HL-60 (cell line): Measurements from ENCODE around the gene NTF3.

ENCODE experiments used
- DNase-seq, 2 experiments: peaks; one replicate each; pipeline ENCODE4 v3.0.0-alpha.2; 2010 to 2020; ENCODE audit warnings: low read depth in 1 of 2, low spot score in 1 of 2
- H3K27ac ChIP-seq: fragments of 250-450 bp; sonication (Bioruptor Pico); replicated peaks from 2 replicates; pipeline ENCODE4 v1.5.1; 2020; ENCODE audit warnings: mild to moderate bottlenecking, moderate library complexity
- H3K27me3 ChIP-seq: fragments of 250-450 bp; sonication (Bioruptor Pico); 2 replicates; pipeline ENCODE4 v1.5.1; 2021; ENCODE audit warnings: mild to moderate bottlenecking, moderate library complexity; ENCODE audit not compliant: insufficient read depth, poor library complexity, severe bottlenecking
- H3K4me3 ChIP-seq: replicated peaks from 2 replicates; pipeline ENCODE4 v1.5.1; 2011; ENCODE audit warnings: mild to moderate bottlenecking, control low read depth, low read length; ENCODE audit not compliant: insufficient read depth
- CTCF ChIP-seq: IDR thresholded peaks from one replicate; pipeline ENCODE4 v1.5.1; 2011; ENCODE audit warnings: low read length, control low read depth, inconsistent platforms; ENCODE audit not compliant: insufficient read depth
- GABPA ChIP-seq: IDR thresholded peaks from 2 replicates; pipeline ENCODE4 v1.6.1; 2012; ENCODE audit warnings: low read depth
- POLR2AphosphoS5 ChIP-seq: IDR thresholded peaks from 2 replicates; pipeline ENCODE4 v1.6.1; 2012; ENCODE audit warnings: low read depth
- REST ChIP-seq: IDR thresholded peaks from 2 replicates; pipeline ENCODE4 v1.6.1; 2012; ENCODE audit warnings: low read depth; ENCODE audit not compliant: insufficient replicate concordance
- SPI1 ChIP-seq: IDR thresholded peaks from 2 replicates; pipeline ENCODE4 v1.6.1; 2012; ENCODE audit warnings: low read depth, mild to moderate bottlenecking, borderline replicate concordance

Gene NTF3

GRCh38 chr12:5402009-5402935, 29.6 kb upstream of the NTF3 start:
- H3K27me3 ChIP-seq, result peaks cover 7% of the 10 kb centered on the region
- no peak for DNase-seq
- TF ChIP-seq POLR2AphosphoS5, result no peak
- no peak for TF ChIP-seq REST
- TF ChIP-seq CTCF, result no peak
- TF ChIP-seq GABPA, result no peak
- no peak for TF ChIP-seq SPI1
- H3K27ac ChIP-seq, result no peak overlapping the region
- H3K4me3 ChIP-seq, result no peak overlapping the region

GRCh38 chr12:5403411-5403810, 28.5 kb upstream of the NTF3 start:
- no peak for DNase-seq
- H3K27me3 ChIP-seq, result peaks cover 7% of the 10 kb centered on the region
- TF ChIP-seq SPI1 (no peak), CTCF (no peak), GABPA (no peak), REST (no peak), POLR2AphosphoS5 (no peak)
- H3K4me3 ChIP-seq, result no peak overlapping the region
- no peak overlapping the region for H3K27ac ChIP-seq

- no peak overlapping the region for H3K27ac ChIP-seq
- peaks cover 10% of the 10 kb centered on the region for H3K27me3 ChIP-seq
- no peak for TF ChIP-seq REST
- TF ChIP-seq SPI1, result no peak
- TF ChIP-seq POLR2AphosphoS5, result no peak
- TF ChIP-seq GABPA, result no peak
- no peak for TF ChIP-seq CTCF
- H3K4me3 ChIP-seq, result no peak overlapping the region
- DNase-seq, result no peak
These were observed 24.7 kb upstream of the NTF3 start for GRCh38 chr12:5407034-5407856.
